NCI-H2227 treated with DMSO at 0.1 percent for 48 hours (cell line): ENCODE measurements around the gene OR52K1.
"Not testable (repeated sequence)": the region's sequence is repeated elsewhere in the genome, so short reads cannot be mapped to it uniquely, and the experiment has no call there.

Experiments
- DNase-seq: peaks from one replicate; lab custom pipeline; 2025; lab: John Stamatoyannopoulos, UW

Gene OR52K1

GRCh38 chr11:4482445-4482844 lies at the start of gene OR52K1:
Gene OR52K1 (plus strand): TSS chr11:4482646. CDS start chr11:4488901, 6,255 bp downstream.
- DNase-seq = no peak

GRCh38 chr11:4433856-4434255 lies 48.6 kb upstream of the OR52K1 start:
- no peak for DNase-seq

GRCh38 chr11:4436411-4436810 lies 46.0 kb upstream of the OR52K1 start:
- no peak for DNase-seq

- DNase-seq = no peak
Observed at GRCh38 chr11:4441515-4441914, 40.9 kb upstream of the OR52K1 start.

GRCh38 chr11:4443232-4443891 lies 39.1 kb upstream of the OR52K1 start:
- DNase-seq = no peak

GRCh38 chr11:4448995-4449394 lies 33.5 kb upstream of the OR52K1 start, which contains the start of gene OR52K2:
Gene OR52K2 (plus strand): TSS chr11:4449295. CDS start chr11:4449340, 45 bp downstream.
- no peak for DNase-seq

- no peak for DNase-seq
Observed at GRCh38 chr11:4453118-4453517, 29.3 kb upstream of the OR52K1 start.

GRCh38 chr11:4454021-4454420 lies 28.4 kb upstream of the OR52K1 start:
- DNase-seq = no peak

GRCh38 chr11:4455419-4455818 lies 27.0 kb upstream of the OR52K1 start:
- no peak for DNase-seq

GRCh38 chr11:4459500-4459899 lies 22.9 kb upstream of the OR52K1 start:
- DNase-seq = no peak

GRCh38 chr11:4460151-4460550 lies 22.3 kb upstream of the OR52K1 start:
- no peak for DNase-seq

GRCh38 chr11:4464216-4465159 lies 18.0 kb upstream of the OR52K1 start:
- no peak for DNase-seq

GRCh38 chr11:4465407-4465806 lies 17.0 kb upstream of the OR52K1 start:
- DNase-seq = no peak

- DNase-seq = no peak
Observed at GRCh38 chr11:4466131-4466870, 16.1 kb upstream of the OR52K1 start.

GRCh38 chr11:4466871-4467442 lies 15.5 kb upstream of the OR52K1 start:
- no peak for DNase-seq

- DNase-seq = no peak
Observed at GRCh38 chr11:4467811-4468606, 14.4 kb upstream of the OR52K1 start.

- DNase-seq = no peak
Observed at GRCh38 chr11:4479644-4480043, 2.8 kb upstream of the OR52K1 start.

GRCh38 chr11:4480577-4481239 lies 1.7 kb upstream of the OR52K1 start:
- no peak for DNase-seq

GRCh38 chr11:4481240-4481582 lies 1.2 kb upstream of the OR52K1 start:
- DNase-seq = no peak

- DNase-seq = no peak
Observed at GRCh38 chr11:4484310-4484709, 1.9 kb downstream of the OR52K1 start.

GRCh38 chr11:4491405-4491804 lies 9.0 kb downstream of the OR52K1 start:
- DNase-seq = not testable (repeated sequence)
